NCI-H1105 treated with DMSO at 0.1 percent for 48 hours (cell line): ENCODE measurements around the gene SLC35E4.
"Not testable (repeated sequence)": the region's sequence is repeated elsewhere in the genome, so short reads cannot be mapped to it uniquely, and the experiment has no call there.

Experiments
- DNase-seq: peaks from one replicate; lab custom pipeline; 2025; lab: John Stamatoyannopoulos, UW

The SLC35E4 gene

GRCh38 chr22:30611197-30611596 lies 24.4 kb upstream of the SLC35E4 start:
- no peak for DNase-seq

- no peak for DNase-seq
Observed at GRCh38 chr22:30612789-30613188, 22.8 kb upstream of the SLC35E4 start.

- no peak for DNase-seq
Observed at GRCh38 chr22:30614268-30614667, 21.3 kb upstream of the SLC35E4 start.

GRCh38 chr22:30614879-30615278 lies 20.7 kb upstream of the SLC35E4 start:
- no peak for DNase-seq

- DNase-seq: no peak
Observed at GRCh38 chr22:30615543-30615954, 20.0 kb upstream of the SLC35E4 start.

GRCh38 chr22:30617819-30618218 lies 17.8 kb upstream of the SLC35E4 start:
- DNase-seq: no peak

GRCh38 chr22:30619909-30620308 lies 15.7 kb upstream of the SLC35E4 start:
- not testable (repeated sequence) for DNase-seq

- DNase-seq: no peak
Observed at GRCh38 chr22:30626413-30626812, 9.2 kb upstream of the SLC35E4 start.

- DNase-seq: no peak
Observed at GRCh38 chr22:30627471-30627870, 8.1 kb upstream of the SLC35E4 start.

- DNase-seq: peak; percentile 1
Observed at GRCh38 chr22:30628491-30628890, 7.1 kb upstream of the SLC35E4 start.

GRCh38 chr22:30631469-30631868 lies 4.1 kb upstream of the SLC35E4 start:
- DNase-seq: not testable (repeated sequence)

GRCh38 chr22:30634471-30635233 lies 929 bp upstream of the SLC35E4 start:
- DNase-seq: peak; percentile 55

- peak; percentile 22 for DNase-seq
Observed at GRCh38 chr22:30636226-30637077, 871 bp downstream of the SLC35E4 start.

- no peak for DNase-seq
Observed at GRCh38 chr22:30637701-30638114, 2.1 kb downstream of the SLC35E4 start.

GRCh38 chr22:30640361-30640760 lies 4.8 kb downstream of the SLC35E4 start:
- DNase-seq: no peak

GRCh38 chr22:30640839-30641430 lies 5.4 kb downstream of the SLC35E4 start:
- DNase-seq: no peak

- no peak for DNase-seq
Observed at GRCh38 chr22:30643055-30643875, 7.7 kb downstream of the SLC35E4 start.

- no peak for DNase-seq
Observed at GRCh38 chr22:30646518-30647160, 11.1 kb downstream of the SLC35E4 start.

GRCh38 chr22:30647536-30647935 lies 12.0 kb downstream of the SLC35E4 start:
- no peak for DNase-seq

GRCh38 chr22:30648825-30649224 lies 13.2 kb downstream of the SLC35E4 start:
- DNase-seq: no peak

GRCh38 chr22:30649430-30650007 lies 13.9 kb downstream of the SLC35E4 start:
- DNase-seq: no peak
